Caco-2 (cell line): ENCODE measurements around the gene ENPP3. TPM values are rescaled to one million over a fixed set of nuclear protein-coding genes. Genes with fewer than 3 reads are reported as not detected.

Source experiments
- BruUV-seq: library from RNA; stranded (reverse); fragments of 400-500 nt; replicated peaks from 2 replicates; lab custom pipeline; 2021; lab: Mats Ljungman, UMichigan
- CTCF ChIA-PET: fragments of 300-600 bp; sonication (Branson Sonifier 250); formaldehyde crosslinking; loops from one replicate; lab custom pipeline; 2022; ENCODE audit warnings: antibody characterized with exemption; lab: Charles Lee
- POLR2A ChIA-PET: fragments of 300-600 bp; sonication (Branson Sonifier 250); formaldehyde crosslinking; loops from one replicate; lab custom pipeline; 2022; ENCODE audit warnings: antibody characterized with exemption; lab: Charles Lee
- DNase-seq, 2 experiments: peaks; one replicate each; pipeline versions ENCODE4 v3.0.0 to v3.0.0-alpha.2; 2020 to 2022
- H3K27me3 ChIP-seq: replicated peaks from 2 replicates; pipeline ENCODE4 v1.6.0; 2011; ENCODE audit warnings: low read length; ENCODE audit not compliant: control insufficient read depth, insufficient read depth
- H3K36me3 ChIP-seq: 2 replicates; pipeline ENCODE4 v1.5.1; 2011; ENCODE audit warnings: low read length; ENCODE audit not compliant: control insufficient read depth, insufficient read depth
- H3K4me1 ChIP-seq: fragments of 250-450 bp; sonication (Bioruptor Pico); 2 replicates; pipeline ENCODE4 v1.5.1; 2020; ENCODE audit warnings: mild to moderate bottlenecking
- H3K4me3 ChIP-seq: 2 replicates; pipeline ENCODE4 v1.5.1; 2011; ENCODE audit warnings: low read depth, mild to moderate bottlenecking, control low read depth, low read length
- H3K9me3 ChIP-seq: fragments of 250-450 bp; sonication (Bioruptor Pico); 2 replicates; pipeline ENCODE4 v1.5.1; 2020; ENCODE audit warnings: mild to moderate bottlenecking, moderate library complexity
- H3K27ac Mint-ChIP-seq: one replicate; pipeline ENCODE4 v1.8.0; 2022; ENCODE audit warnings: mixed read lengths; ENCODE audit not compliant: unreplicated experiment
- H3K27me3 Mint-ChIP-seq: one replicate; pipeline ENCODE4 v1.8.0; 2022; ENCODE audit warnings: mixed read lengths; ENCODE audit not compliant: insufficient read depth, unreplicated experiment
- H3K36me3 Mint-ChIP-seq: one replicate; pipeline ENCODE4 v1.8.0; 2022; ENCODE audit warnings: mild to moderate bottlenecking, mixed read lengths; ENCODE audit not compliant: insufficient read depth, unreplicated experiment
- H3K4me1 Mint-ChIP-seq: one replicate; pipeline ENCODE4 v1.8.0; 2022; ENCODE audit warnings: low read depth, mixed read lengths; ENCODE audit not compliant: unreplicated experiment
- H3K4me3 Mint-ChIP-seq: one replicate; pipeline ENCODE4 v1.8.0; 2022; ENCODE audit warnings: mild to moderate bottlenecking, moderate library complexity, mixed read lengths; ENCODE audit not compliant: unreplicated experiment
- H3K9me3 Mint-ChIP-seq: one replicate; pipeline ENCODE4 v1.8.0; 2022; ENCODE audit warnings: mixed read lengths; ENCODE audit not compliant: unreplicated experiment
- CTCF ChIP-seq, 2 experiments: fragments of 200-600 bp in 1 of 2; IDR thresholded peaks; 1 replicate in 1 of 2; 2 replicates in 1 of 2; pipeline versions ENCODE4 v1.5.1 to v1.8.0; 2011 to 2022; ENCODE audit warnings: antibody characterized with exemption in 1 of 2, control low read depth in 1 of 2, inconsistent platforms in 1 of 2, low read depth in 1 of 2, low read length in 1 of 2, mild to moderate bottlenecking in 1 of 2, moderate library complexity in 1 of 2; ENCODE audit not compliant: insufficient read depth in 1 of 2, severe bottlenecking in 1 of 2, unreplicated experiment in 1 of 2
- intact Hi-C: fragments of 100-400 bp; cut with micrococcal nuclease; formaldehyde crosslinking; loops from one replicate; pipeline ENCODE4 v1.10.0; 2022; ENCODE audit not compliant: unreplicated experiment
- total RNA-seq: library from RNA; stranded (reverse); gene quantifications from 2 replicates; pipeline ENCODE4 v1.2.3, GENCODE V29; 2022

ENPP3 gene
- total RNA-seq, 1 experiment from 2014 or later, result not detected

GRCh38 chr6:131764350-131764749 is 127.2 kb downstream of the ENPP3 start:
- BruUV-seq, result no TSS peak
- Mint-ChIP-seq H3K27ac (no peak overlapping the region), H3K36me3 (no peaks in the 10 kb centered on the region), H3K27me3 (peaks cover 5% of the 10 kb centered on the region), H3K4me1 (no peaks in the 10 kb centered on the region), H3K4me3 (no peak overlapping the region), H3K9me3 (no peaks in the 10 kb centered on the region)
- TF ChIP-seq CTCF (IDR thresholded peaks at IDR 0.05; ENCODE audit: insufficient read depth in 1 of 2, low read depth in 1 of 2, low read length in 1 of 2, severe bottlenecking in 1 of 2, unreplicated experiment in 1 of 2), result no peak
- Histone ChIP-seq H3K27me3 (no peaks in the 10 kb centered on the region), H3K4me1 (no peaks in the 10 kb centered on the region), H3K36me3 (no peaks in the 10 kb centered on the region), H3K4me3 (no peak overlapping the region), H3K9me3 (no peaks in the 10 kb centered on the region)
- ChIA-PET CTCF (no interaction called here), POLR2A (no interaction called here)
- no peak for DNase-seq
- intact Hi-C loops, result no loop called here

- no peaks in the 10 kb centered on the region for H3K9me3 Mint-ChIP-seq
- H3K9me3 ChIP-seq, result no peaks in the 10 kb centered on the region
- H3K4me3 ChIP-seq, result no peak overlapping the region
- CTCF ChIA-PET, result no interaction called here
- no peaks in the 10 kb centered on the region for H3K27me3 Mint-ChIP-seq
- no peaks in the 10 kb centered on the region for H3K36me3 ChIP-seq
- H3K4me1 ChIP-seq, result no peaks in the 10 kb centered on the region
- POLR2A ChIA-PET, result no interaction called here
- no peaks in the 10 kb centered on the region for H3K27me3 ChIP-seq
- no peaks in the 10 kb centered on the region for H3K4me1 Mint-ChIP-seq
- BruUV-seq, result no TSS peak
- H3K27ac Mint-ChIP-seq, result no peak overlapping the region
- TF ChIP-seq CTCF (IDR thresholded peaks at IDR 0.05; ENCODE audit: insufficient read depth in 1 of 2, low read depth in 1 of 2, low read length in 1 of 2, severe bottlenecking in 1 of 2, unreplicated experiment in 1 of 2), result no peak
- DNase-seq, result no peak
- intact Hi-C loops, result no loop called here
- H3K36me3 Mint-ChIP-seq, result no peaks in the 10 kb centered on the region
- H3K4me3 Mint-ChIP-seq, result no peak overlapping the region
Observed at GRCh38 chr6:131765081-131765803, 128.1 kb downstream of the ENPP3 start.

GRCh38 chr6:131765804-131766135 is 128.7 kb downstream of the ENPP3 start:
- CTCF ChIA-PET, result no interaction called here
- H3K9me3 Mint-ChIP-seq, result no peaks in the 10 kb centered on the region
- H3K4me3 Mint-ChIP-seq, result no peak overlapping the region
- no peaks in the 10 kb centered on the region for H3K36me3 ChIP-seq
- H3K36me3 Mint-ChIP-seq, result no peaks in the 10 kb centered on the region
- intact Hi-C loops, result no loop called here
- no peak overlapping the region for H3K4me3 ChIP-seq
- H3K9me3 ChIP-seq, result no peaks in the 10 kb centered on the region
- POLR2A ChIA-PET, result no interaction called here
- TF ChIP-seq CTCF (IDR thresholded peaks at IDR 0.05; ENCODE audit: insufficient read depth in 1 of 2, low read depth in 1 of 2, low read length in 1 of 2, severe bottlenecking in 1 of 2, unreplicated experiment in 1 of 2), result no peak
- H3K27me3 ChIP-seq, result no peaks in the 10 kb centered on the region
- H3K4me1 Mint-ChIP-seq, result no peaks in the 10 kb centered on the region
- BruUV-seq, result no TSS peak
- peaks cover 3% of the 10 kb centered on the region for H3K27me3 Mint-ChIP-seq
- no peak overlapping the region for H3K27ac Mint-ChIP-seq
- DNase-seq, result no peak
- no peaks in the 10 kb centered on the region for H3K4me1 ChIP-seq
